Stimulated activated CD8-positive, alpha-beta memory T cell treated with anti-CD3 and anti-CD28 coated beads, Interleukin-15, amount 100 ng/mL, for 24 hours (primary cell): ENCODE data around the gene GSTM1.

Experiments used
- DNase-seq: peaks from one replicate; pipeline ENCODE4 v3.0.0-alpha.2; 2020; ENCODE audit warnings: low read depth

GSTM1 gene

GRCh38 chr1:109687641-109688499 lies at the start of gene GSTM1:
Gene GSTM1 (plus strand): TSS chr1:109687817. CDS start chr1:109687874, 57 bp downstream.
- no peak for DNase-seq

- no peak for DNase-seq
Observed at GRCh38 chr1:109639063-109639840, 48.4 kb upstream of the GSTM1 start.

- DNase-seq: no peak
Observed at GRCh38 chr1:109639841-109640184, 47.8 kb upstream of the GSTM1 start.

GRCh38 chr1:109640285-109640865 lies 47.2 kb upstream of the GSTM1 start:
- peak; percentile 95 for DNase-seq

GRCh38 chr1:109641078-109641740 lies 46.4 kb upstream of the GSTM1 start:
- DNase-seq: no peak

GRCh38 chr1:109641861-109642260 lies 45.8 kb upstream of the GSTM1 start:
- DNase-seq: no peak

GRCh38 chr1:109642626-109643025 lies 45.0 kb upstream of the GSTM1 start:
- DNase-seq: no peak

GRCh38 chr1:109643385-109644230 lies 44.0 kb upstream of the GSTM1 start:
- DNase-seq: peak; percentile 79

GRCh38 chr1:109644670-109645069 lies 42.9 kb upstream of the GSTM1 start:
- no peak for DNase-seq

GRCh38 chr1:109649491-109649914 lies 38.1 kb upstream of the GSTM1 start:
- DNase-seq: no peak

GRCh38 chr1:109650609-109651008 lies 37.0 kb upstream of the GSTM1 start:
- DNase-seq: no peak

- no peak for DNase-seq
Observed at GRCh38 chr1:109652402-109652801, 35.2 kb upstream of the GSTM1 start.

- no peak for DNase-seq
Observed at GRCh38 chr1:109653306-109653705, 34.3 kb upstream of the GSTM1 start.

- no peak for DNase-seq
Observed at GRCh38 chr1:109654519-109654918, 33.1 kb upstream of the GSTM1 start.

- peak; percentile 51 for DNase-seq
Observed at GRCh38 chr1:109655615-109656519, 31.8 kb upstream of the GSTM1 start, which contains the start of gene GSTM4. Gene GSTM4 (plus strand): TSS chr1:109656099. CDS start chr1:109656390, 291 bp downstream.

- no peak for DNase-seq
Observed at GRCh38 chr1:109657395-109657794, 30.2 kb upstream of the GSTM1 start.

- no peak for DNase-seq
Observed at GRCh38 chr1:109657970-109658369, 29.6 kb upstream of the GSTM1 start.

GRCh38 chr1:109658533-109659042 lies 29.0 kb upstream of the GSTM1 start:
- DNase-seq: no peak

GRCh38 chr1:109659145-109659544 lies 28.5 kb upstream of the GSTM1 start:
- no peak for DNase-seq
